Hepatocyte (in vitro differentiated cells): ENCODE results near the gene RPL28.

Experiments used
- CTCF ChIP-seq: fragments of 200-600 bp; sonication (generic); IDR thresholded peaks from 2 replicates; pipeline ENCODE4 v1.5.1; 2016; ENCODE audit warnings: antibody characterized with exemption, mild to moderate bottlenecking; ENCODE audit not compliant: poor library complexity
- EZH2 ChIP-seq: fragments of 200-600 bp; sonication (generic); IDR thresholded peaks from 2 replicates; pipeline ENCODE4 v1.6.1; 2016; ENCODE audit warnings: antibody characterized with exemption, mild to moderate bottlenecking, borderline replicate concordance
- EZH2phosphoT487 ChIP-seq: fragments of 200-600 bp; sonication (generic); IDR thresholded peaks from one replicate; pipeline ENCODE4 v1.6.1; 2018; ENCODE audit warnings: antibody characterized with exemption, mild to moderate bottlenecking, low read depth, moderate library complexity; ENCODE audit not compliant: unreplicated experiment, severe bottlenecking

- TF ChIP-seq CTCF (no peak), EZH2 (no peak), EZH2phosphoT487 (no peak)
These were observed 37.7 kb downstream of the RPL28 start for GRCh38 chr19:55423225-55424005.
